Hematopoietic multipotent progenitor cell treated with erythropoietin and hydrocortisone succinate and interleukin-3 and kit ligand, for 4 days (in vitro differentiated cells): ENCODE data around the gene RAB40B.
"Not testable (repeated sequence)": the region's sequence is repeated elsewhere in the genome, so short reads cannot be mapped to it uniquely, and the experiment has no call there.

ENCODE experiments used
- DNase-seq: peaks from one replicate; pipeline ENCODE4 v3.0.0-alpha.2; 2015

Gene RAB40B

GRCh38 chr17:82666931-82667667, 31.4 kb downstream of the RAB40B start:
- DNase-seq = no peak

- DNase-seq = no peak
These were observed 32.6 kb downstream of the RAB40B start for GRCh38 chr17:82665891-82666290.

GRCh38 chr17:82665217-82665616, 33.3 kb downstream of the RAB40B start:
- DNase-seq = no peak

- no peak for DNase-seq
These were observed 33.8 kb downstream of the RAB40B start for GRCh38 chr17:82664701-82665182.

GRCh38 chr17:82664276-82664575, 34.3 kb downstream of the RAB40B start:
- no peak for DNase-seq

- DNase-seq = no peak
These were observed 34.9 kb downstream of the RAB40B start for GRCh38 chr17:82663381-82664275.

- no peak for DNase-seq
These were observed 35.7 kb downstream of the RAB40B start for GRCh38 chr17:82662711-82663261.

GRCh38 chr17:82661717-82662683, 36.5 kb downstream of the RAB40B start:
- no peak for DNase-seq

- no peak for DNase-seq
These were observed 38.6 kb downstream of the RAB40B start for GRCh38 chr17:82659886-82660285.

- DNase-seq = no peak
These were observed 39.6 kb downstream of the RAB40B start for GRCh38 chr17:82658796-82659452.

GRCh38 chr17:82658331-82658730, 40.2 kb downstream of the RAB40B start:
- DNase-seq = no peak

- no peak for DNase-seq
These were observed 40.6 kb downstream of the RAB40B start for GRCh38 chr17:82657926-82658325.

GRCh38 chr17:82656266-82656665, 42.2 kb downstream of the RAB40B start:
- no peak for DNase-seq

- no peak for DNase-seq
These were observed 43.0 kb downstream of the RAB40B start for GRCh38 chr17:82655523-82655922.

GRCh38 chr17:82655038-82655479, 43.4 kb downstream of the RAB40B start:
- DNase-seq = peak; percentile 55

GRCh38 chr17:82654611-82655010, 43.9 kb downstream of the RAB40B start:
- DNase-seq = not testable (repeated sequence)

- DNase-seq = no peak
These were observed 44.6 kb downstream of the RAB40B start for GRCh38 chr17:82653651-82654528.

GRCh38 chr17:82650723-82651122, 47.8 kb downstream of the RAB40B start:
- DNase-seq = no peak

GRCh38 chr17:82649501-82650261, 48.8 kb downstream of the RAB40B start:
- DNase-seq = no peak

- peak; percentile 61 for DNase-seq
These were observed 49.7 kb downstream of the RAB40B start for GRCh38 chr17:82648742-82649331.
